Measurements from ENCODE around the gene BIRC3. TPM values are rescaled to one million over a fixed set of nuclear protein-coding genes. Genes with fewer than 3 reads are reported as not detected.
"Not testable (repeated sequence)": the region's sequence is repeated elsewhere in the genome, so short reads cannot be mapped to it uniquely, and the experiment has no call there.

The BIRC3 gene
- total RNA-seq, 1 donor from 2014 or later: 3.9 TPM

- no peak for DNase-seq (ENCODE audit: low spot score)
These were observed 22.2 kb upstream of the BIRC3 start for GRCh38 chr11:102295045-102295444.

- DNase-seq (ENCODE audit: low spot score): not testable (repeated sequence)
These were observed 20.5 kb upstream of the BIRC3 start for GRCh38 chr11:102296757-102297156.

GRCh38 chr11:102300837-102301236, 16.4 kb upstream of the BIRC3 start:
- not testable (repeated sequence) for DNase-seq (ENCODE audit: low spot score)

GRCh38 chr11:102302241-102302640, 15.0 kb upstream of the BIRC3 start:
- DNase-seq (ENCODE audit: low spot score): no peak

GRCh38 chr11:102304686-102305085, 12.6 kb upstream of the BIRC3 start:
- DNase-seq (ENCODE audit: low spot score): no peak

GRCh38 chr11:102305352-102306047, 11.8 kb upstream of the BIRC3 start:
- DNase-seq (ENCODE audit: low spot score): no peak

- DNase-seq (ENCODE audit: low spot score): peak; percentile 34
These were observed 11.2 kb upstream of the BIRC3 start for GRCh38 chr11:102306048-102306597.

GRCh38 chr11:102306817-102307726, 10.2 kb upstream of the BIRC3 start:
- no peak for DNase-seq (ENCODE audit: low spot score)

- no peak for DNase-seq (ENCODE audit: low spot score)
These were observed 9.6 kb upstream of the BIRC3 start for GRCh38 chr11:102307727-102308038.

- DNase-seq (ENCODE audit: low spot score): no peak
These were observed 7.4 kb upstream of the BIRC3 start for GRCh38 chr11:102309621-102310541.

GRCh38 chr11:102312667-102313066, 4.6 kb upstream of the BIRC3 start:
- peak; percentile 63 for DNase-seq (ENCODE audit: low spot score)

- peak; percentile 68 for DNase-seq (ENCODE audit: low spot score)
These were observed 3.9 kb upstream of the BIRC3 start for GRCh38 chr11:102313238-102313940.

- DNase-seq (ENCODE audit: low spot score): no peak
These were observed 2.5 kb upstream of the BIRC3 start for GRCh38 chr11:102314784-102315183.

- peak; percentile 90 for DNase-seq (ENCODE audit: low spot score)
These were observed 859 bp upstream of the BIRC3 start for GRCh38 chr11:102316346-102316904.

- no peak for DNase-seq (ENCODE audit: low spot score)
These were observed 452 bp downstream of the BIRC3 start for GRCh38 chr11:102317768-102318103.

GRCh38 chr11:102318469-102318868, 1.2 kb downstream of the BIRC3 start:
- no peak for DNase-seq (ENCODE audit: low spot score)

- no peak for DNase-seq (ENCODE audit: low spot score)
These were observed 2.3 kb downstream of the BIRC3 start for GRCh38 chr11:102319544-102319943.

GRCh38 chr11:102320188-102320587, 2.9 kb downstream of the BIRC3 start:
- no peak for DNase-seq (ENCODE audit: low spot score)

GRCh38 chr11:102320679-102321078, 3.4 kb downstream of the BIRC3 start:
- DNase-seq (ENCODE audit: low spot score): no peak

- DNase-seq (ENCODE audit: low spot score): no peak
These were observed 5.3 kb downstream of the BIRC3 start for GRCh38 chr11:102322560-102322959.

Measured in umbilical cord (tissue), 2 donors.